Right lung (tissue), 5 donors: ENCODE results near the gene BMP2. TPM values are rescaled to one million over a fixed set of nuclear protein-coding genes. Genes with fewer than 3 reads are reported as not detected.

ENCODE experiments used
- DNase-seq, 2 donors: peaks; one replicate each; pipeline ENCODE4 v3.0.0-alpha.2; 2013
- polyA plus RNA-seq, 5 donors: library from polyadenylated mRNA; unstranded; fragments of 120-200 nt; gene quantifications; one replicate each; pipeline versions ENCODE4 v1.2.1 to v1.2.3, GENCODE V29; 2013; ENCODE audit warnings: inconsistent platforms in 1 of 5, low replicate concordance in 1 of 5; ENCODE audit not compliant: insufficient read length in 5 of 5, insufficient read depth in 1 of 5

Gene BMP2
- polyA plus RNA-seq, 5 donors, result 13.7 to 20.0 (median 17.0) TPM

DNA sequence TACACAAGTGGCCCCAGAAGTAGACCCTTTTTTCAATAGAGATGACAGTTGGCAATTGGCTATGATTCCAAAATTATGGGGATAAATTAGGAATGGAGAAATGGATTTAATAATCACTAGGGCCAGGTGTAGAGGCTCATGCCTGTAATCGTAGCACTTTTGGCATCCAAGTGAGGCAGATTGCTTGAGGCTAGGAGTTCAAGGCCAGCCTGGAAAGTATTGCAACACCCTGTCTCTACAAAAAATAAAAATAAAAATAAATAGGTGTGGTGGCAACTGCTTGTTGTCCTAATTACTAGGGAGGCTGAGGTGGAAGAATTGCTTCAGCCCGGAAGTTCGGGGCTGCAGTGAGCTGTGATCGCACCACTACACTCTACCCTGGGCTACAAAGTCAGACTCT lies 60.0 kb downstream of the BMP2 start:
- no peak for DNase-seq

DNA sequence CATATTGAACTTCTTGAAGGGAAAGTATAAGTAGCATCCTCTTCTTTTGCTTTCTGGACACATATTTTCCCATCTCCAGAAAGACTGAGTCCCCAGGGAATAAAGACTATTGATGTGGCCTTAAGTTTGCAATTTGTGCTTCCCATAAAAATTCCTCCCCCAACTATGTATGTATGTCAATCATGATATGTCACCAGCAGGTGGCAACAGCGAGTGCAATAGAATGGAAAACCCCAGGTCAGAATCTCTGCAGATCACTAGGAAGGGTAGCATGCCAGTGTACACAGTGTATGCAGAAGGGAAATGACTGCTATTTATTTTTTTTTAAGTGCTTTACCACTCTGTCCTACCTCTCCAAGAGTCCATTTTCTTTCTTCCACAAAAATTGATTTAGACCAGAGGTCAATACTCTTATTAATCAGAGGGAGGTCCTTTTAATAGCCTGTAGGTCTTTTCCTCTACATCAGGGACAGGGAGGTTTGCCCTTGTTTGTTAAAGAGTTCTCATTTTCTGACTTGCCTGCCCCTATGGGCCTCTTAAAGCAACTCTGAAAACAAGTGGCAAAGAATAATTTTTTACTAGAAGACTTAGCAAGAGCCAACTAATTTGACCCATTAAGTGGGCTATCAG lies 61.4 kb downstream of the BMP2 start:
- peak; percentile 28 to 52 for DNase-seq

DNA sequence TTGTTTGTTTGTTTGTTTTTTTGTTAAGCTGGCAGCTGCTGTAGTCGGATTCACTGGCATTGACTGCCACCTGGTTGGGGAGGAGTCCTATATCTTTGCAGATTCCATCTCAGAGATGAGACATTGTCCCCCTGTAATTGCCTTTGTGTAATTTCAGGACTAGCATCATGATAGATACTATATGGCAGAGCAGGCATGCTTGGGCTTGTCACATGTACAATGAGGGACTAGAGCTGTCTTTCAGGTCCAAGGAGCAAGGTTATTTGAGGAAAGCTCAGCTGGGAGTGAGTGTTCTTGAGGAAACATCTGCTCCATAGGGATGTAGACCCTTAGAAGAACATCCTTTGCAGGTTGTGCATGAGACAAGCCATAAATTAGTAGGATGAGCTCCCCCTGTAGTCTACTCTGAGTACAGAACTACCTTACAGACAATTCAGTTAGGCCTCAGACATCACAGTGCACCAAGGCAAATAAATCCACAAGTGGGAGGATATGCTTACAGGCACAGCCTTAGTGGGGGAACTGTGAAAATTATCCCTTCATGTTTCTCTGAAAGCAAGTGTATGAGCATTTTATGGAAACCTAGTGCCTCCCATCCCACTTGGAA lies 62.1 kb downstream of the BMP2 start:
- no peak for DNase-seq
